H1 (cell line): ENCODE data around the gene NACA. TPM values are rescaled to one million over a fixed set of nuclear protein-coding genes. Genes with fewer than 3 reads are reported as not detected.

Experiments used
- CTCF ChIA-PET: fragments of 300-600 bp; sonication (Branson Sonifier 250); formaldehyde crosslinking; loops from one replicate; lab custom pipeline; 2021; ENCODE audit not compliant: partially characterized antibody; lab: Charles Lee
- POLR2A ChIA-PET: fragments of 300-600 bp; sonication (Branson Sonifier 250); formaldehyde crosslinking; loops from one replicate; lab custom pipeline; 2021; ENCODE audit warnings: inconsistent platforms; ENCODE audit not compliant: partially characterized antibody; lab: Charles Lee
- DNase-seq, 2 experiments: peaks; one replicate each; pipeline versions ENCODE4 v3.0.0 to v3.0.0-alpha.2; 2010 to 2022; ENCODE audit warnings: low spot score in 2 of 2, low read depth in 1 of 2, mixed read lengths in 1 of 2
- FAIRE-seq: peaks from 2 replicates; lab custom pipeline; 2011; peaks lifted over from hg19 to GRCh38; lab: Jason Lieb, UNC
- H2AFZ ChIP-seq: 2 replicates; pipeline ENCODE4 v1.8.1; 2012; ENCODE audit warnings: low read length, inconsistent platforms
- H2AK5ac ChIP-seq: 2 replicates; pipeline ENCODE4 v1.6.1; 2013; ENCODE audit warnings: low read depth, low read length
- H2BK120ac ChIP-seq: replicated peaks from 2 replicates; pipeline ENCODE3; 2013; ENCODE audit warnings: low read depth, low read length, inconsistent platforms
- H2BK12ac ChIP-seq: 2 replicates; pipeline ENCODE4 v1.6.1; 2013; ENCODE audit warnings: low read depth, low read length
- H2BK15ac ChIP-seq: 2 replicates; pipeline ENCODE4 v1.6.1; 2013; ENCODE audit warnings: low read length
- H2BK20ac ChIP-seq: 2 replicates; pipeline ENCODE4 v1.6.1; 2013; ENCODE audit warnings: low read length
- H2BK5ac ChIP-seq: 2 replicates; pipeline ENCODE4 v1.6.1; 2013; ENCODE audit warnings: low read depth, low read length
- H3K14ac ChIP-seq: 2 replicates; pipeline ENCODE4 v1.6.1; 2013; ENCODE audit warnings: inconsistent platforms; ENCODE audit not compliant: insufficient read length
- H3K18ac ChIP-seq: 2 replicates; pipeline ENCODE4 v1.6.1; 2013; ENCODE audit warnings: low read length; ENCODE audit errors: extremely low read depth
- H3K23ac ChIP-seq: 2 replicates; pipeline ENCODE4 v1.6.1; 2013; ENCODE audit warnings: inconsistent platforms; ENCODE audit not compliant: insufficient read length
- H3K23me2 ChIP-seq: 2 replicates; pipeline ENCODE4 v1.6.1; 2013; ENCODE audit warnings: low read depth, low read length
- H3K27ac ChIP-seq: 2 replicates; pipeline ENCODE4 v1.6.1; 2011; ENCODE audit warnings: low read depth, low read length, inconsistent platforms
- H3K27me3 ChIP-seq, 4 experiments: replicated peaks in 1 of 4; 1 replicate in 1 of 4; 2 replicates in 3 of 4; pipeline versions ENCODE4 v1.6.1 to v1.8.1; 2011 to 2013; ENCODE audit warnings: low read length in 3 of 4, mild to moderate bottlenecking in 3 of 4, inconsistent platforms in 2 of 4, mixed read lengths in 2 of 4, moderate library complexity in 1 of 4; ENCODE audit not compliant: control insufficient read depth in 3 of 4, insufficient read depth in 3 of 4; ENCODE audit errors: extremely low read depth in 1 of 4
- H3K36me3 ChIP-seq, 4 experiments: 2 replicates each; pipeline versions ENCODE4 v1.6.1 to v1.8.1; 2011 to 2013; ENCODE audit warnings: mild to moderate bottlenecking in 4 of 4, low read length in 3 of 4, moderate library complexity in 2 of 4, control low read depth in 1 of 4, inconsistent platforms in 1 of 4; ENCODE audit not compliant: insufficient read depth in 4 of 4, control insufficient read depth in 2 of 4
- H3K4ac ChIP-seq: replicated peaks from 2 replicates; pipeline ENCODE3; 2013; ENCODE audit warnings: low read length, low read depth, mixed read lengths, inconsistent platforms; ENCODE audit not compliant: insufficient read length
- H3K4me1 ChIP-seq, 4 experiments: replicated peaks in 1 of 4; 1 replicate in 1 of 4; 2 replicates in 3 of 4; pipeline versions ENCODE4 v1.6.1 to v1.8.1; 2011 to 2013; ENCODE audit warnings: low read length in 3 of 4, inconsistent platforms in 2 of 4, mixed read lengths in 1 of 4; ENCODE audit not compliant: insufficient read depth in 4 of 4, control insufficient read depth in 3 of 4
- H3K4me2 ChIP-seq, 2 experiments: 2 replicates each; pipeline versions ENCODE4 v1.6.1 to v1.8.1; 2011 to 2013; ENCODE audit warnings: low read depth in 2 of 2, low read length in 2 of 2, control low read depth in 1 of 2, inconsistent platforms in 1 of 2, mild to moderate bottlenecking in 1 of 2; ENCODE audit not compliant: insufficient read depth in 1 of 2
- H3K4me3 ChIP-seq, 4 experiments: fragments of 200-600, 300-600 bp in 1 of 4; sonication (generic), shearing (Covaris generic), sonication (Bioruptor Twin) in 1 of 4; 2 replicates each; pipeline versions ENCODE4 v1.5.1 to v1.8.1; 2011 to 2016; ENCODE audit warnings: low read length in 4 of 4, low read depth in 3 of 4, control low read depth in 2 of 4, inconsistent platforms in 2 of 4, mild to moderate bottlenecking in 2 of 4, mixed read lengths in 1 of 4, moderate library complexity in 1 of 4; ENCODE audit not compliant: insufficient read depth in 2 of 4; ENCODE audit errors: extremely low read depth in 1 of 4
- H3K56ac ChIP-seq: replicated peaks from 2 replicates; pipeline ENCODE3; 2013; ENCODE audit warnings: low read depth, mild to moderate bottlenecking, mixed read lengths, low read length, inconsistent platforms; ENCODE audit not compliant: insufficient read length
- H3K79me1 ChIP-seq: 2 replicates; pipeline ENCODE4 v1.6.1; 2013; ENCODE audit warnings: low read depth, low read length, control low read depth
- H3K79me2 ChIP-seq, 2 experiments: 2 replicates each; pipeline versions ENCODE4 v1.6.1 to v1.8.1; 2012 to 2013; ENCODE audit warnings: low read length in 2 of 2, mild to moderate bottlenecking in 2 of 2, inconsistent platforms in 1 of 2; ENCODE audit not compliant: insufficient read depth in 2 of 2, control insufficient read depth in 1 of 2
- H3K9ac ChIP-seq, 4 experiments: replicated peaks in 1 of 4; 1 replicate in 1 of 4; 2 replicates in 3 of 4; pipeline versions ENCODE4 v1.6.1 to v1.8.1; 2011 to 2013; ENCODE audit warnings: low read depth in 3 of 4, low read length in 3 of 4, control low read depth in 2 of 4, mild to moderate bottlenecking in 2 of 4, moderate library complexity in 2 of 4, inconsistent platforms in 1 of 4; ENCODE audit errors: extremely low read depth in 1 of 4
- H3K9me3 ChIP-seq, 2 experiments: 2 replicates each; pipeline versions ENCODE4 v1.6.1 to v1.8.1; 2012 to 2013; ENCODE audit warnings: mild to moderate bottlenecking in 2 of 2, moderate library complexity in 2 of 2, control low read depth in 1 of 2, inconsistent platforms in 1 of 2, low read depth in 1 of 2, low read length in 1 of 2, mixed read lengths in 1 of 2; ENCODE audit not compliant: insufficient read depth in 2 of 2
- H4K20me1 ChIP-seq, 2 experiments: replicated peaks in 1 of 2; 2 replicates each; pipeline versions ENCODE3 to v1.8.1; 2011 to 2013; ENCODE audit warnings: inconsistent platforms in 2 of 2, low read length in 2 of 2, mild to moderate bottlenecking in 1 of 2; ENCODE audit not compliant: insufficient read depth in 2 of 2, control insufficient read depth in 1 of 2
- H4K5ac ChIP-seq: 2 replicates; pipeline ENCODE4 v1.6.1; 2013; ENCODE audit warnings: low read length, low read depth, mixed read lengths, inconsistent platforms; ENCODE audit not compliant: insufficient read length
- H4K8ac ChIP-seq: 2 replicates; pipeline ENCODE4 v1.8.0; 2013; ENCODE audit warnings: mild to moderate bottlenecking, moderate library complexity, low read length, inconsistent platforms; ENCODE audit not compliant: insufficient read depth; ENCODE audit errors: extremely low read depth
- H4K91ac ChIP-seq: replicated peaks from 2 replicates; pipeline ENCODE3; 2013; ENCODE audit warnings: low read length, mixed read lengths, inconsistent platforms; ENCODE audit not compliant: insufficient read length
- CHD1 ChIP-seq: IDR thresholded peaks from 2 replicates; pipeline ENCODE4 v1.6.1; 2012; ENCODE audit warnings: low read depth, low read length, improper control_type of control experiment
- EP300 ChIP-seq, 2 experiments: IDR thresholded peaks; 1 replicate in 1 of 2; 2 replicates in 1 of 2; pipeline ENCODE4 v1.6.1; 2011 to 2012; ENCODE audit warnings: low read depth in 2 of 2, low read length in 2 of 2, mild to moderate bottlenecking in 2 of 2, borderline replicate concordance in 1 of 2, inconsistent platforms in 1 of 2, moderate library complexity in 1 of 2
- KDM4A ChIP-seq: IDR thresholded peaks from one replicate; pipeline ENCODE4 v1.7.1; 2012; ENCODE audit warnings: low read depth, mild to moderate bottlenecking, moderate library complexity, low read length, inconsistent platforms; ENCODE audit not compliant: severe bottlenecking
- KDM5A ChIP-seq: fragments of 200-600 bp; IDR thresholded peaks from 2 replicates; pipeline ENCODE4 v1.7.1; 2012; ENCODE audit warnings: mild to moderate bottlenecking, low read length, inconsistent platforms, mixed read lengths
- MAFK ChIP-seq: IDR thresholded peaks from 2 replicates; pipeline ENCODE4 v1.6.1; 2012; ENCODE audit warnings: low read depth, mild to moderate bottlenecking, improper control_type of control experiment, low read length
- RNF2 ChIP-seq: fragments of 200-900, 300-1000 bp; sonication (generic); IDR thresholded peaks from 2 replicates; pipeline ENCODE4 v1.7.1; 2016; ENCODE audit warnings: borderline replicate concordance, low read depth, mild to moderate bottlenecking, antibody characterized with exemption, low read length; ENCODE audit not compliant: poor library complexity, severe bottlenecking; ENCODE audit errors: missing control alignments
- SIN3A ChIP-seq, 2 experiments: IDR thresholded peaks in 1 of 2; conservative IDR thresholded peaks in 1 of 2; 2 replicates each; pipeline ENCODE4 v1.6.1; 2011 to 2012; ENCODE audit warnings: low read length in 2 of 2, improper control_type of control experiment in 1 of 2, low read depth in 1 of 2, mild to moderate bottlenecking in 1 of 2
- SP4 ChIP-seq: IDR thresholded peaks from 2 replicates; pipeline ENCODE4 v1.6.1; 2012; ENCODE audit warnings: low read length, inconsistent platforms
- TEAD4 ChIP-seq: IDR thresholded peaks from 2 replicates; pipeline ENCODE4 v1.6.1; 2012; ENCODE audit warnings: low read depth, low read length, inconsistent platforms, mixed read lengths
- WGBS, 2 experiments: shearing (Covaris generic) in 1 of 2; methylation state at CpG; one replicate each; pipeline versions ENCODE4 v1.1.6 to v1.1.7; 2013 to 2015; ENCODE audit warnings: low lambda C conversion rate in 2 of 2, mixed read lengths in 2 of 2, inconsistent platforms in 1 of 2, low coverage in 1 of 2, missing lambda C conversion rate in 1 of 2; ENCODE audit not compliant: insufficient replicate concordance in 2 of 2, insufficient coverage in 1 of 2, insufficient read length in 1 of 2; ENCODE audit errors: extremely low coverage in 1 of 2, missing lambda C conversion rate in 1 of 2; 5-methylcytosine and 5-hydroxymethylcytosine counted together
- polyA plus RNA-seq, 7 experiments: library from polyadenylated mRNA; depleted of rRNA in 3 of 7; stranded (reverse) in 5 of 7; unstranded in 2 of 7; fragments of >200 nt in 5 of 7; fragments of 200-250 nt in 2 of 7; gene quantifications; 1 replicate in 5 of 7; 2 replicates in 1 of 7; 4 replicates in 1 of 7; pipeline versions ENCODE4 v1.2.1 to v1.2.3, GENCODE V29; 2011 to 2013; ENCODE audit warnings: missing spikeins in 2 of 7, mixed read lengths in 2 of 7
- total RNA-seq: library from RNA; stranded (reverse); fragmentation: NEBNext Ultra II Directional; extraction: Animal tissue kit (Norgen Biotek cat#: 25700); gene quantifications from 2 replicates; pipeline ENCODE4 v1.2.1, GENCODE V29; 2021
- TF ChIP-seq, protein P1 (sequence below): IDR thresholded peaks from 2 replicates; pipeline ENCODE4 v1.6.1; 2012; ENCODE audit warnings: low read length, inconsistent platforms

The NACA gene
- total and polyA plus RNA-seq, 2 of the 8 experiments (the other 6 are each of a cell fraction or from before 2014, with no cell fraction given), result 511 to 1,063 TPM

DNA sequence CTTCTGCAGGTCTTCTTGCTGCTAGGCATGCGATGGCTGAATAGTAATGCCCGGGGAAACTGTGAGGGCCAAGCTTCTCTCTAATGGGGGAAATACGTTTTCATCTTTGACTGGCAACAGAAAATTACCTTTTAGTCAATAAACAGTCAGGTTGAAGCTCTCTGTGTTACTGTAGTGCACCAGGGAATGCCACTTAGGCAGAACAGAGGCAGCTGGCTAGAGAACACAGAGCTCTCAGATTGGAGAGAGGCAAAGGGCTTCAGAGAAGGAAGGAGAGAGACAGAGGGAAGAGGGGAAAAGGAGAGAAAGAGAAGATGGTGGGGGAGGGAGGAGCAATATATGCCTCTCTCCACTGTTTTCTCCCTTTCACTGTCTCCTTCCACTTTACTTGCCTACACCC lies 44.8 kb upstream of the NACA start:
- Histone ChIP-seq H3K23me2 (no peaks in the 10 kb centered on the region), H4K91ac (no peak overlapping the region), H2BK5ac (no peak overlapping the region), H4K5ac (no peak overlapping the region), H3K79me2 (no peaks in the 10 kb centered on the region), H2BK15ac (no peak overlapping the region), H3K4me3 (no peak overlapping the region), H4K8ac (no peak overlapping the region), H3K36me3 (no peaks in the 10 kb centered on the region), H3K23ac (no peak overlapping the region), H3K18ac (no peak overlapping the region), H2BK120ac (no peak overlapping the region), H3K4ac (no peak overlapping the region), H3K27ac (no peak overlapping the region), H3K79me1 (no peaks in the 10 kb centered on the region), H3K9me3 (no peaks in the 10 kb centered on the region; a peak in 1 of 4 replicates), H2BK20ac (no peak overlapping the region), H3K56ac (no peak overlapping the region), H2AK5ac (no peak overlapping the region), H3K4me2 (no peak overlapping the region), H3K14ac (no peak overlapping the region), H2AFZ (peak overlapping the region; percentile 18), H3K27me3 (no peaks in the 10 kb centered on the region), H2BK12ac (no peak overlapping the region), H4K20me1 (no peaks in the 10 kb centered on the region), H3K4me1 (peaks cover 0 to 7% (median 2%) of the 10 kb centered on the region in 4 experiments; a peak in 2 of 7 replicates), H3K9ac (no peak overlapping the region)
- TF ChIP-seq CHD1, result no peak
- no peak for TF ChIP-seq EP300 (IDR thresholded peaks at IDR 0.05; ENCODE audit: borderline replicate concordance in 1 of 2, low read depth in 2 of 2, low read length in 2 of 2)
- TF ChIP-seq KDM5A, result no peak
- no peak for TF ChIP-seq SIN3A (conservative IDR thresholded peaks at IDR 0.05 in 1 of 2, IDR thresholded peaks at IDR 0.05 in 1 of 2; ENCODE audit: low read depth in 1 of 2, low read length in 2 of 2)
- TF ChIP-seq RNF2, result no peak
- no peak for TF ChIP-seq SP4
- no peak for TF ChIP-seq MAFK
- TF ChIP-seq, protein P1, sequence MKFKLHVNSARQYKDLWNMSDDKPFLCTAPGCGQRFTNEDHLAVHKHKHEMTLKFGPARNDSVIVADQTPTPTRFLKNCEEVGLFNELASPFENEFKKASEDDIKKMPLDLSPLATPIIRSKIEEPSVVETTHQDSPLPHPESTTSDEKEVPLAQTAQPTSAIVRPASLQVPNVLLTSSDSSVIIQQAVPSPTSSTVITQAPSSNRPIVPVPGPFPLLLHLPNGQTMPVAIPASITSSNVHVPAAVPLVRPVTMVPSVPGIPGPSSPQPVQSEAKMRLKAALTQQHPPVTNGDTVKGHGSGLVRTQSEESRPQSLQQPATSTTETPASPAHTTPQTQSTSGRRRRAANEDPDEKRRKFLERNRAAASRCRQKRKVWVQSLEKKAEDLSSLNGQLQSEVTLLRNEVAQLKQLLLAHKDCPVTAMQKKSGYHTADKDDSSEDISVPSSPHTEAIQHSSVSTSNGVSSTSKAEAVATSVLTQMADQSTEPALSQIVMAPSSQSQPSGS, result no peak
- no peak for TF ChIP-seq KDM4A
- TF ChIP-seq TEAD4, result no peak
- CTCF ChIA-PET, result interaction anchor here (0.5 to 3.0 kb wide), 9 partner anchors 12 to 1239 kb away, joined by 3 to 12 read pairs (median 3); no protein-coding TSS in a partner anchor
- POLR2A ChIA-PET, result interaction anchor here (1.0 to 1.3 kb wide), 3 partner anchors 17 to 44 kb away, joined by 4 to 5 read pairs (median 4); partner anchors contain the start of gene NACA
- no peak for FAIRE-seq
- no peak for DNase-seq
- 68% methylated on average over 3 of the region's 3 CpGs; no CpG with 5 or more reads in 1 of the 2 experiments for WGBS, 2 experiments
